GM13976 (cell line): ENCODE data around the gene MTPN.

Experiments used
- DNase-seq: peaks from one replicate; pipeline ENCODE4 v3.0.0; 2012; ENCODE audit warnings: low spot score
- in situ Hi-C: fragments of 300-500 bp; cut with MboI; formaldehyde crosslinking; loops from one replicate; pipeline ENCODE4 v1.12.0; 2022; ENCODE audit warnings: low sequenced_read_pairs, mixed read lengths, inconsistent platforms; ENCODE audit not compliant: unreplicated experiment
- TF ChIP-seq, protein P1 (sequence below): IDR thresholded peaks from 2 replicates; pipeline ENCODE4 v1.5.1; 2012; ENCODE audit warnings: borderline replicate concordance, mild to moderate bottlenecking; ENCODE audit not compliant: insufficient read depth; ENCODE audit errors: extremely low read depth, missing control alignments, control extremely low read depth

MTPN gene

DNA sequence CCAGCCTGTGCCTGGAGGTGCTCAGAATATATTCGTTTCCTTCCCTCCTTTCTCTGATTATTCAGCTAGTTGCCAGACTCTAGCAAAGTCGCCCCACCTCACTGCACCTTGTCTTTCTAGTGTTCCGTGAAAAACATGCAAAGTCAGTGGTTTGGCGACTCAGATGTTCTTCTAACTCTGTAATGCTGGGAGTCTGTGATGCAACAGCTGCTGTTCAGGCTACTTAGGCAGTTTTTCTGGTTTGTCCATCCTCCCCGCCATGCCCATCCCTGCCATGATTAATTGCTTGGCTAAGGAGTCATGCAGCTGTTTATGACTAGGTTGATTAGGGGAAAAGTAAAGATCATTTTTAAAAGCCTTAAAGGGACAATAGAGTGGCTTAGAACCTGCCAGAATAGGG, 99.4 kb downstream of the MTPN start:
- no peak for DNase-seq
- in situ Hi-C loops = no loop called here
- TF ChIP-seq, protein P1, sequence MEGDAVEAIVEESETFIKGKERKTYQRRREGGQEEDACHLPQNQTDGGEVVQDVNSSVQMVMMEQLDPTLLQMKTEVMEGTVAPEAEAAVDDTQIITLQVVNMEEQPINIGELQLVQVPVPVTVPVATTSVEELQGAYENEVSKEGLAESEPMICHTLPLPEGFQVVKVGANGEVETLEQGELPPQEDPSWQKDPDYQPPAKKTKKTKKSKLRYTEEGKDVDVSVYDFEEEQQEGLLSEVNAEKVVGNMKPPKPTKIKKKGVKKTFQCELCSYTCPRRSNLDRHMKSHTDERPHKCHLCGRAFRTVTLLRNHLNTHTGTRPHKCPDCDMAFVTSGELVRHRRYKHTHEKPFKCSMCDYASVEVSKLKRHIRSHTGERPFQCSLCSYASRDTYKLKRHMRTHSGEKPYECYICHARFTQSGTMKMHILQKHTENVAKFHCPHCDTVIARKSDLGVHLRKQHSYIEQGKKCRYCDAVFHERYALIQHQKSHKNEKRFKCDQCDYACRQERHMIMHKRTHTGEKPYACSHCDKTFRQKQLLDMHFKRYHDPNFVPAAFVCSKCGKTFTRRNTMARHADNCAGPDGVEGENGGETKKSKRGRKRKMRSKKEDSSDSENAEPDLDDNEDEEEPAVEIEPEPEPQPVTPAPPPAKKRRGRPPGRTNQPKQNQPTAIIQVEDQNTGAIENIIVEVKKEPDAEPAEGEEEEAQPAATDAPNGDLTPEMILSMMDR = no peak
